Endothelial cell of umbilical vein (primary cell): ENCODE measurements around the gene DENND4B. TPM values are rescaled to one million over a fixed set of nuclear protein-coding genes. Genes with fewer than 3 reads are reported as not detected.

Experiments used
- BruUV-seq: library from RNA; stranded (reverse); fragments of 400-500 nt; replicated peaks from 2 replicates; lab custom pipeline; 2021; lab: Mats Ljungman, UMichigan
- CTCF ChIA-PET: fragments of 300-600, 350-600 bp; sonication (Branson Sonifier 250); formaldehyde crosslinking; loops from one replicate; lab custom pipeline; 2021; ENCODE audit warnings: antibody characterized with exemption, inconsistent platforms; lab: Charles Lee
- POLR2A ChIA-PET: fragments of 300-600, 350-600 bp; sonication (Branson Sonifier 250); formaldehyde crosslinking; loops from one replicate; lab custom pipeline; 2021; ENCODE audit warnings: antibody characterized with exemption, inconsistent platforms; lab: Charles Lee
- DNase-seq: peaks from one replicate; pipeline ENCODE4 v3.0.0-alpha.2; 2011; ENCODE audit warnings: low read depth, low spot score
- FAIRE-seq: peaks from 2 replicates; lab custom pipeline; 2011; peaks lifted over from hg19 to GRCh38; lab: Jason Lieb, UNC
- H2AFZ ChIP-seq: 2 replicates; pipeline ENCODE4 v1.6.0; 2012; ENCODE audit warnings: low read depth, low read length, control low read depth, inconsistent platforms
- H3K27ac ChIP-seq: 2 replicates; pipeline ENCODE4 v1.5.1; 2011; ENCODE audit warnings: low read depth, mild to moderate bottlenecking, control low read depth, low read length, moderate library complexity; ENCODE audit not compliant: insufficient read depth
- H3K27me3 ChIP-seq, 2 experiments: 2 replicates each; pipeline versions ENCODE4 v1.6.0 to v1.6.1; 2011; ENCODE audit warnings: low read length in 2 of 2, mixed read lengths in 1 of 2; ENCODE audit not compliant: control insufficient read depth in 2 of 2, insufficient read depth in 2 of 2
- H3K36me3 ChIP-seq, 2 experiments: 2 replicates in 1 of 2; 3 replicates in 1 of 2; pipeline ENCODE4 v1.5.1; 2011; ENCODE audit warnings: low read length in 2 of 2, mild to moderate bottlenecking in 1 of 2, moderate library complexity in 1 of 2; ENCODE audit not compliant: control insufficient read depth in 2 of 2, insufficient read depth in 2 of 2; ENCODE audit errors: extremely low read depth in 1 of 2
- H3K4me1 ChIP-seq: 3 replicates; pipeline ENCODE4 v1.5.1; 2011; ENCODE audit warnings: mild to moderate bottlenecking, low read length; ENCODE audit not compliant: control insufficient read depth, insufficient read depth; ENCODE audit errors: extremely low read depth
- H3K4me2 ChIP-seq: 2 replicates; pipeline ENCODE4 v1.6.1; 2011; ENCODE audit warnings: low read length, control low read depth, mixed read lengths; ENCODE audit not compliant: insufficient read depth
- H3K4me3 ChIP-seq, 3 experiments: fragments of 200-600 bp in 1 of 3; sonication (generic), shearing (Covaris generic) in 1 of 3; replicated peaks in 1 of 3; 2 replicates each; pipeline ENCODE4 v1.5.1; 2011 to 2016; ENCODE audit warnings: control low read depth in 3 of 3, low read length in 3 of 3, mild to moderate bottlenecking in 2 of 3, inconsistent platforms in 1 of 3, low read depth in 1 of 3, moderate library complexity in 1 of 3; ENCODE audit not compliant: insufficient read depth in 1 of 3
- H3K79me2 ChIP-seq: 2 replicates; pipeline ENCODE4 v1.6.0; 2012; ENCODE audit warnings: low read length, inconsistent platforms; ENCODE audit not compliant: control insufficient read depth, insufficient read depth
- H3K9ac ChIP-seq: replicated peaks from 2 replicates; pipeline ENCODE3; 2011; ENCODE audit warnings: low read length, control low read depth; ENCODE audit not compliant: insufficient read depth; ENCODE audit errors: extremely low read depth
- H3K9me1 ChIP-seq: replicated peaks from 3 replicates; pipeline ENCODE4 v1.6.0; 2011; ENCODE audit warnings: mild to moderate bottlenecking, low read length; ENCODE audit not compliant: control insufficient read depth, insufficient read depth; ENCODE audit errors: extremely low read depth
- H3K9me3 ChIP-seq: replicated peaks from 2 replicates; pipeline ENCODE4 v1.5.1; 2012; ENCODE audit warnings: low read length, inconsistent platforms; ENCODE audit not compliant: control insufficient read depth, insufficient read depth
- H4K20me1 ChIP-seq: replicated peaks from 2 replicates; pipeline ENCODE3; 2011; ENCODE audit warnings: mild to moderate bottlenecking, low read length; ENCODE audit not compliant: control insufficient read depth, insufficient read depth; ENCODE audit errors: extremely low read depth
- GATA2 ChIP-seq: IDR thresholded peaks from 2 replicates; pipeline ENCODE4 v1.7.0; 2011; ENCODE audit warnings: low read depth, mild to moderate bottlenecking, moderate library complexity, mixed read lengths, low read length; ENCODE audit not compliant: insufficient read length, insufficient read depth
- MYC ChIP-seq: IDR thresholded peaks from one replicate; pipeline ENCODE4 v1.6.1; 2011; ENCODE audit warnings: mild to moderate bottlenecking, low read depth, low read length
- POLR2A ChIP-seq: IDR thresholded peaks from 2 replicates; pipeline ENCODE4 v1.6.1; 2012; ENCODE audit warnings: low read depth, mild to moderate bottlenecking, control low read depth, low read length
- POLR2AphosphoS5 ChIP-seq: IDR thresholded peaks from 2 replicates; pipeline ENCODE4 v1.6.1; 2012; ENCODE audit warnings: low read depth, mild to moderate bottlenecking, control low read depth, low read length, moderate library complexity; ENCODE audit not compliant: insufficient read depth
- dilution Hi-C: fragments of 300-500 bp; cut with MboI; formaldehyde crosslinking; loops from one replicate; pipeline ENCODE4 v1.15.0; 2019; ENCODE audit warnings: low sequenced_read_pairs; ENCODE audit not compliant: extremely low pct_ligation_motif_present
- intact Hi-C: fragments of 100-400 bp; cut with micrococcal nuclease; formaldehyde crosslinking; loops from one replicate; pipeline ENCODE4 v1.10.0; 2022
- polyA plus RNA-seq, 4 experiments: library from polyadenylated mRNA; depleted of rRNA in 3 of 4; stranded (reverse) in 3 of 4; unstranded in 1 of 4; fragments of >200 nt; gene quantifications; 2 replicates each; pipeline versions ENCODE4 v1.2.1 to v1.2.3, GENCODE V29; 2011 to 2012; ENCODE audit warnings: missing spikeins in 1 of 4
- total RNA-seq: library from RNA; stranded (reverse); gene quantifications from 2 replicates; pipeline ENCODE4 v1.2.3, GENCODE V29; 2021
- TF ChIP-seq, protein P1 (sequence below): IDR thresholded peaks from 2 replicates; pipeline ENCODE4 v1.6.1; 2011; ENCODE audit not compliant: insufficient read depth, insufficient read length

Gene DENND4B
- total and polyA plus RNA-seq, 2 donors (not counting 3 experiments of a cell fraction or from before 2014, with no cell fraction given) = 35.6 to 57.8 TPM

DNA sequence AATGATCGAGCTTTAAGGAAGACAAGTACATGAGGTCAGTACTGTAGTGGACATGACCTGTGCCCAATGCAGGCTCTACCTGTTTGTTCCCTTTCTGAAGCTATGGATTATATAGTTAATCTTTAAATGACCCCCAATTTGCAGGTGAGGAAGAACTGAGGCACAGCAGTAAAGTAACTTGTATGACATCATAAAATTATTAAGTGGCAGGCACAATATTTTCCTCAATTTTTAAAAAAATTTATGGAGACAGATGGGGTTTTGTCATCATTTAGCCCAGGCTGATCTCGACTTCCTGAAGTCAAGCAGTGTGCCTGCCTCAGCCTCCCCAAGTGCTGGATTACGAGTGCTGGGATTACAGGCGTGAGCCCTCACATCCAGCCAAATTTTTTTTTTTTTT is 20.1 kb downstream of the DENND4B start:
- Histone ChIP-seq H3K9me3 (no peaks in the 10 kb centered on the region), H3K4me2 (no peak overlapping the region), H2AFZ (no peak overlapping the region), H3K4me3 (no peak overlapping the region), H3K9me1 (no peaks in the 10 kb centered on the region), H3K27ac (no peak overlapping the region), H3K9ac (no peak overlapping the region), H3K4me1 (peaks cover 22% of the 10 kb centered on the region), H3K36me3 (peaks cover 0 to 4% of the 10 kb centered on the region in 2 experiments), H4K20me1 (no peaks in the 10 kb centered on the region), H3K79me2 (peaks cover 11% of the 10 kb centered on the region), H3K27me3 (no peaks in the 10 kb centered on the region)
- POLR2A ChIA-PET = no interaction called here
- CTCF ChIA-PET = interaction anchor here (5.1 kb wide), 1 partner anchor 19 kb away, joined by 34 read pairs; the partner anchor contains the start of gene DENND4B
- FAIRE-seq (no peak), DNase-seq (no peak)
- no TSS peak for BruUV-seq
- dilution Hi-C loops = no loop called here
- intact Hi-C loops = no loop called here
- no peak for TF ChIP-seq GATA2
- no peak for TF ChIP-seq MYC
- TF ChIP-seq, protein P1, sequence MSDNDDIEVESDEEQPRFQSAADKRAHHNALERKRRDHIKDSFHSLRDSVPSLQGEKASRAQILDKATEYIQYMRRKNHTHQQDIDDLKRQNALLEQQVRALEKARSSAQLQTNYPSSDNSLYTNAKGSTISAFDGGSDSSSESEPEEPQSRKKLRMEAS = no peak

DNA sequence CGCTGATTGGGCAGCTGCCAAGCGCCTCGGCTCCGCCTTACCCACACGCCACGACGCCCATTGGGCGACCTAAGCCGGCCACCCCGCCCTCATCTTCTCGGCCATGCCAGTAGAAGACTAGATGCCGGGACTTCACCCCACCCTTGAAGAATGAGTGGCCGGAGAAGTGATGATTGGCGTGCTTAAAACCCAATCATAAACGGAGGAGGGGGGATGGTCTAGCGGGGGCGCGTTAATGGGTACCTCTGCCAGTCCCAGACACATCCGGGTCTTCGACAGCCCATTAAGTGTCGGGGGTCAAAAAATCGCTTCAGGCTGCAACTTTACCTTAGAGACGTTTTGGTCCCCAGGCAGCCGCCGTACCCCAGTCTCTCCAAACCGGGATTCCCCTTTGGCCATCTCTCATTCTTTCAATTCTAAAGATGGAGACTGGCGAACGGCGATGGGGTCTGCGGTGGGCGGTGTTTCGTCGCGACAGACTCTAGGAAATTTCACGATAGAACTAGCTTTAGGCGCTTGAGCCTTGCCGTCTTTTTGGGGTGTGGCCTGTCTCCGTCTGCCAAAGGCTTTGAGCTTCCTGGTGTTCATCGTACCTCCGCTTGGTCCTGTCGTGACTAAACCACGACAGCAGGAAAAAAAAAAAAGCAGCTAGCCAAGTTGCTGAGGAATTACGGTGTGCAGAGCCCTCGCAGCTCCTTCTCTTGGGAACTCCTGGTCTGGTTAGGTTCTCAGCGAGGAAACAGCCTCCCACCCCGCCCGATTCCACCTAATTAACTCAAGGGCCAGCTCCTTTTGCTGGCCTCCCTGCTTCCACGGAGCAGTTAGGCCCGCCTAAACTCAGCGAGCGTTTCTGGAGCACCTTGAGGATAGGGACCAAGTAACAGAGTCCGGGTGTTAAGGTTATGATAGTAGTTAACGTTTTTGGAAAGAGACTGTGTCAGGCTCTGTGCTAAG is 23.3 kb downstream of the DENND4B start, which contains the start of gene GATAD2B:
Gene GATAD2B (minus strand): TSS at position 1 of the 954 bp plus-strand sequence. CDS start 94,625 bp downstream, outside the sequence.
- H3K36me3 ChIP-seq = peaks cover 0 to 3% of the 10 kb centered on the region in 2 experiments
- H3K4me3 ChIP-seq = peak within 1 kb of the TSS; percentile 68 to 91 (median 85)
- BruUV-seq = TSS peak; percentile 91
- H3K4me2 ChIP-seq = peak within 1 kb of the TSS; percentile 71
- peak within 1 kb of the TSS; percentile 79 for H3K9ac ChIP-seq
- H3K9me3 ChIP-seq = no peaks in the 10 kb centered on the region
- dilution Hi-C loops = no loop called here
- H3K4me1 ChIP-seq = peaks cover 24% of the 10 kb centered on the region
- H4K20me1 ChIP-seq = peaks cover 16% of the 10 kb centered on the region
- no peaks in the 10 kb centered on the region for H3K27me3 ChIP-seq
- H3K9me1 ChIP-seq = no peaks in the 10 kb centered on the region
- peak within 1 kb of the TSS; percentile 51 for H2AFZ ChIP-seq
- ChIA-PET CTCF (interaction anchor here (0.6 to 3.4 kb wide), 6 partner anchors 23 to 64 kb away, joined by 3 to 25 read pairs (median 4); partner anchors contain the start of genes DENND4B, RAB13 and SLC39A1), POLR2A (interaction anchor here (0.6 to 1.0 kb wide), 2 partner anchors 15 to 23 kb away, joined by 4 read pairs; partner anchors contain the start of gene DENND4B)
- intact Hi-C loops = loop anchor here (1.0 kb wide), 6 partner anchors 23 to 297 kb away; partner anchors contain the start of genes CRTC2, DENND4B, RAB13 and UBAP2L
- TF ChIP-seq POLR2A = peak; percentile 80
- TF ChIP-seq, protein P1 = no peak
- peak; percentile 64 for TF ChIP-seq POLR2AphosphoS5
- FAIRE-seq = peak; percentile 97
- peak within 1 kb of the TSS; percentile 60 for H3K27ac ChIP-seq
- peaks cover 41% of the 10 kb centered on the region for H3K79me2 ChIP-seq
- DNase-seq = peak; percentile 100
